Measurements from ENCODE around the gene TTC39A.

GRCh38 chr1:51280321-51280978, 49.9 kb downstream of the TTC39A start:
- TF ChIP-seq ZNF274 (IDR thresholded peaks at IDR 0.05; ENCODE audit: low read depth, low read length) (no peak), YY1 (IDR thresholded peaks at IDR 0.05; ENCODE audit: insufficient read depth, insufficient read length) (no peak), SUZ12 (IDR thresholded peaks at IDR 0.05; ENCODE audit: extremely low read depth, insufficient read depth, insufficient read length) (no peak)

All from NT2/D1 (cell line).